GM21529 (cell line): ENCODE data around the gene EXOC1L.

ENCODE experiments used
- ATAC-seq: cut with Tn5 transposase; IDR thresholded peaks from one replicate; pipeline ENCODE4 v1.9.1; 2021; ENCODE audit not compliant: unreplicated experiment

The EXOC1L gene, protein sequence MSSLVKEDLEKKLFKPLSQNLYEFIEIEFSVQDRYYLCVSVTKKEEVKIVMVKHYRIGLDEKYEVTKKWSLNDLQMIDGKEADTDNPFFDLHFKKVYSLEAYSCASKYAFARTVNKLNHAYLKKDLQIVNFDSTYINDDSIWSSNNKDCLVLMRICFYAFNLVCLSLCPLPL

DNA sequence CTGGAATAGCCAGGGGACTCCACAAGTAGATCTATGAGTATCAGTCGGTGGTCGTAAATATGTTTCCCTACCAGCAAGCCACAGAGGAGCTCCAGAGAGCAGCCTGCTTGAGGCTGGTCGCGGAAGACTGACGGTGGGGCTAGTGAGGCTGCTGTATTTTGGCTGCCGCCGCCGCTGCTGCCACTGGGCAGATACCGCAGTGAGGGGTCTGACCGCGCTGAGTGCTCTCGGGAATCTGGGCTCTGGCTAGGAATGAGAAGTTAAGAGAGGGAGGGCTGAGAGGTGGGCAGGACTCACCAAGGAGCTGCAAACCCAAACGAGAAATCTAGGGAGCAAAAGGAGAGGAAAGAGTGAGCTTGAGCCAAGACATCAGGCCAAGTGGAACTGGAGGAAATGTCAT is at the start of gene EXOC1L:
Gene EXOC1L (plus strand): TSS at position 157 of the 400 bp plus-strand sequence. CDS start 237 bp downstream, at position 394.
- no peak for ATAC-seq

DNA sequence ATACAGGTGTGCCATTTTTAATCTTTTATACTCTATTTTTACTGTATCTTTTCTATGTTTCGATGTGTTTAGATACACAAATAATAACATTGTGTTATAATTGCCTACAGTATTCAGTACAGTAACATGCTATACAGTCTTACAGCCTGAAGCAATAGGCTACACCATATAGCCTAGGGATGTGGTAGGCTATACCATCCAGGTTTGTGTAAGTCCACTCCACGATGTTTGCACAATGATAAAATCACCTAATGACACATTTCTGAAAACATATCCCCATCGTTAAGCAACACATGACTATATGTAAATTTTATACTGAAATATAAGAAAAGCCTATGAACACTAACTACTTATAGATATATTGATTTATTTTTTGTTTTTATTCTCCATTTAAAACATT is 48.9 kb upstream of the EXOC1L start:
- no peak for ATAC-seq

DNA sequence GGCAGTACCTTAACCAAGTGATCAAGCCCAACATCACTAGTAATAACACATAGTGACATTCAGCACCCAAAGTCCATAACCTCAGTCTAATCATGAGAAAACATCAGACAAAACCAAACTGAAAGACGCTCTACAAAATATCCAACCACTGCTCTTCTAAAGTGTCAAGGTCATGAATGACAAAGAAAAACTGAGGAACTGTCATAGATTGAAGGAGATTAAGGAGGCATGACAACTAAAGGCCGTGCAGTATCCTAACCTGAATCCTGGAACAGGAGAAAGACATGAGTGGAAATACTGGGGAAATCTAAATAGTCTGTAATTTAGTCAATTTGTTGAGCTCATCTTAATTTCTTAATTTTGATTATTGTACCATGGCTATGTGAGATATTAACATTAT is 38.2 kb upstream of the EXOC1L start:
- ATAC-seq, result no peak

DNA sequence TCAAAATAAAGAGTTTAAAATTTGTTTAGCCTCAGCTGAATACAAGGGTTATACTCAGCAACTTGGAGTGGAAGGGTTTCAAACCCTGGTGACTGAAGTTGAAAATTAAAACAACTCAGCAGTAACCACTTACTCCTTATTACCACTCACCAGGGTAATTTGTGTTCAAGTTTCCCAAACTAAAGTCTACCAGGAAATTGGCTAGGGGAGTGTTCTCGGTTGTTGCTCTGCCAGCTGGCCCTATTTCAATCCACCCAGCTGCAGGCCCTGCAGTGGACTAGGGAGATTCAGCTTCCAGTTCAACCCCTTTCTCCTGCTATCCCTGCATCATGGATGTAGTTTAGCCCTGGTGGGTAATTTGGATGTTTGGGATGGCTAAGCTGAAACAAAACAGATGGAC is 37.8 kb upstream of the EXOC1L start:
- ATAC-seq, result no peak

DNA sequence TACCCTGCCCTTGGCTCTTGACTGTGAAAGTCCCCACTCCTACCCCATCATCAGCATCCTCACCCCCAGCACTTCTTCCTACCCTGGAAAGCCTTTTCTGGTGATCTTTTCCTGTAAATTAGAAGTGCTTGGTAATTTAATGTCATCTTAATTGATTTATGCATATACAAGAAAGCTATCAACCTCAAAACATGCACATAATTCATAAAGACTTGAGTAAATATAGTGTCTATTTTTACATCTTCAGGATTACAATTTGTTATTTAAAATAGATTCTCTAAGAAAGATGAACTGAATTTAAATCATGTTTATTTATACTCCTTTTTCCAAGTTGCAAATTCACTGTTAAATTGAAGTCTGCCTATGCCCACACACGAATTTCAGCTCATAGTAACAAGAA is 36.0 kb upstream of the EXOC1L start:
- ATAC-seq, result no peak

DNA sequence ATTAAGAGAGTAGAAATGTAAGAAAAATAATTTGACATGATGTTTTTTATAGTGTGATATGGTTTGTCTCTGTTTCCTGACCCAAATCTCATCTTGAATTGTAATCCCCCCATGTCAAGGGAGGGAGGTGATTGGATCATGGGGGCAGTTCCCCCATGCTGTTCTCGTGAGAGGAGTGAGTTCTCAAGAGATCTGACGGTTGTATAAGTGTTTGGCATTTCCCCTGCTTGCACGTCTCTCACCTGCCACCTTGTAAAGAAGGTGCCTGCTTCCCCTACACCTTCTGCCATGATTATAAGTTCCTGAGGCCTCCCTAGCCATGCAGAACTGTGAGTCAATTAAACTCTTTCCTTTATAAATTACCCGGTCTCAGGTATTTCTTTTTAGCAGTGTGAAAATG is 34.8 kb upstream of the EXOC1L start:
- no peak for ATAC-seq

DNA sequence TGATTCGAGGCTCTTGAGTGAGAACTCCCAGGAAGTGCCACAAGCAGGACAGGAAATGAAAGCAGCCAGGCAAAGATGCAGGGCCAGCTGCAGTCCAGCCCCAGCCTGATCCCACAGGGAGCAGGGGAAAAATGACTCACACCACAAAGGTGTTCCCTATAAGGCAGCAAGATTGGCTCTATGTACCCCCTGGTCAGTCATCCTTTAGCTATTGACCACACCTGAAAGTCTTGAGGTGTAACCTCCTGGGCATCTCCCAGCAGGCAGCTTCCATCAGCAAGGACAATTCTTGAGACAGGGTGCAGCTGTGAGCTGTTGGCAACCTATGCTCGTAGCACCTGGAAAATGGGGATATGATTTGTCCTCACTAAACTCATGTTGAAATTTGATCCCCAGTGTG is 27.9 kb upstream of the EXOC1L start:
- ATAC-seq, result no peak

DNA sequence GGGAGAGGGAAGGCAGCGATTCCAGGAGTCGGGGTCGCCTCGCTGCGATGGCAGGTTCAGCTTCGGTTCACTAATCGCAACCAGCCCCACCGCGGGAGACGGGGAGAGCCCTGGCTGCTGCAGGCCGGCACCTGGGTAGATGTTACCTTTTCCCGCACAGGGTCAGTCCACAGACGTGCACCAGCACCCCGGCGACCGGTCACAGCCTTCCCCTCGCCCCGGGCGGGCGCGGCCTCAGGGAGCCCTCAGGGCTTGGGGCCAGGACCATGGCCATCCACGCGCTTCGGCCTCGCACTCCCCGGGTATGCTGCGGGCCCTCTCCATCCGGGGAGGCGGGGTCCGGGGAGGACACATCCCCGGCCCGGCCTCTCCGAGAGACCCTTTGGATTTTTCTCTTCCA is 26.1 kb upstream of the EXOC1L start:
- ATAC-seq, result no peak

DNA sequence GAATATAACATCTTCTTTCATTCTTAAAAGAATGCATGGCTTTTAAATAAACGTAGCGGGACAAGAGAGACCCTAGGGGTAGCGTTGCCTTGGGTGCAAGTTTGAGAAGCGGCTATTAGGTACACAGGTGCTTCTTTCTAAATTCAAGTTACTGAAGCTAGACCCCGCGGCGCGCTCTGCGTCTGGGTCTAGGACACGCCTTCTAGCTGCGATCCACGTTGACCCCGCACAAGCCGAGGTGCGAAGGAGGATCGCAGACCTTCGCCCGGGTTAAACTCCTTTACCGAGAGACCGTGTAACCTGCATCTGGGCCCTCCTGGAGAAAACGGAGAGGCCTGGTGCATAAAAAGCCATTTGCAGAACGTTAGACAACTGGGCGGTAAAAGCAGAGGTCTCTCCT is 25.5 kb upstream of the EXOC1L start:
- no peak for ATAC-seq

DNA sequence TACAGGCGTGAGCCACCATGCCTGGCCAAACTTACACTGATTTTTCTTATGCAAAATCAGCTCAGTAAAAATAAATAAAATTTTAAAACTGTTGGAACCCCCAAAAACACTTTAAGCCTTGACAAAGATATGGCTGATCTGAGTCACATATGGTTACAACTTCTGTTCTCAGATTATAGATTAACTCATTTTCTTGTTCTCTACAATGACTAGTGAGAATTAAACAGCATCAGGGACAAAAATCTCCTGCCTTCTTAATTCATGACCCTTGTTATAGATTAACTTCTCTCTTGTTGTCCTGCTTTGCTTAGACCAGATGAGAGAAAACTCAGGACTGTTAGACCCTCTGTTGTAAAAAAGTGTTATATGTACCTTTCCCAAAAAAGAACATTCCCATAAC is 24.2 kb upstream of the EXOC1L start:
- ATAC-seq, result no peak

DNA sequence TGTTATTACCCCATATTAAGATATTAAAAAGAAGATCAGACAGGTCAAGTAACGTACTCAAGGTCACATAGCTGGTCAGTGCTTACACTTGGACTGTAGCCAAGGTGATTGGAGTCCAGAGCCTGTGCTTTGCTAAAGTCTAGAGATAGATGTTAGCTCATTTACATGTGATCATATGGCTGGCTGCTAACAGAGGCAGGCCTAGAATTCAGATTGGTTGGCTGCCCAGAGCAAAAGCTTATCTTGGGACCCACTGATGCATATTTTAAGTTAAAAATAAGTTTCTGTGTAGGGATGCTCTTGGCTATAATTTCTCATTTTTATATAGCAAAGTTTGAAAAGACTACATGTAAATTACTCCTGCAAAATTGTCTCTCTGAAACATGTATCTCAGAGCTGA is 18.1 kb upstream of the EXOC1L start:
- ATAC-seq, result no peak

DNA sequence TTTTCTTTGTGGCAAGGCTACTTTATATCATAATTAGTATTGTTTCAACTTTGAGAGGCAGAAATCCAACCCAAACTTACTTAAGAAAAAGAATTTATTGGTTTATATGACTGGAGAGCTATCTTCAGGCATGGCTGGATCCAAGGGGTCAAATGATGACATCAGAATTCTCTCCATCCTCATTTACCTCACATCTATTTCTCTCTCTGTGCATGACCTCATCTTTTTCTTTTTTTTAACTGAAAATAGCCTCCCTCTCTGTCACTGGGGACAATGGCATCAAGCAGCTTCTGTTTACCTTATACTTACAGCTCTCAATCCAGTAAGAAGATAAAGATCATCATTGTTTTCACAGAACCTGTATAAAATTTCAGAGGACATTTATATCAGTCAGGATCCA is 12.0 kb upstream of the EXOC1L start:
- ATAC-seq, result no peak

DNA sequence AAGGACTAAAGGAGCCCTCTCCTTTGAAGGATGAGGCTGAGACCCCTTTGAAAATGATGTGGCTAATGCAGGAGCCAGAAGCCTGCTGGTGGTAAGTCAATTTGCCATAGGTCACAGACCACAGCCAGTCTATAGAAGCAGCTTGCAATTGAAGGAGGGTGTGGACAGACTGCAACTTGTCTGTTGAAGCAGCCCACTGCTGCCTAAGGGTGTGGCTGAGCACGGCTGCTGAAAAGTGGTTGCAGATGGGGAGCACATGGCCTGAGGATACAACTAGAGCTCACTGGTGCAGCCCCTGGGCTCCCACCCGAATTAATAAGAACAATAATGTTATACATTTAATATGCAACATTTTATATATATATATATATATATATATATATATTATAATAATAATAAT is 11.4 kb upstream of the EXOC1L start:
- ATAC-seq, result no peak

DNA sequence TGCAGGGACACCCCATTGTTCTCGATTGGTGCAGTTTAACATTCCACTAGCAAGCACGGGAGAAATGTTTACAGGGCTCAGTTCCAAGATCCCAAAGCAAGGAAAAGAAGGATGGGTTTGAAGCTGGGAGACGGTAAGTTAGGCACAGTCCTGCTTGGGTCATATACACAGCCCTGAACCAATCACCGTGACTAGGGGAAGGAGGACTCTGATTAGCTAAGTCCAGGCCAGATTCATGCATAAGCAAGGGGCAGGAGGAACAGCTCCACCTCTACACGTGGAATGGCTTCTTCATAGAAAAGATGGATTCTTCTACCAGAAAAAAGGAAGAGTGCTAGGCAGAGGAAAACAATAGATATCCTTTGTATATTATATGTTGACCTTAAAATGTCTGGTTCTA is 11.0 kb upstream of the EXOC1L start:
- ATAC-seq, result no peak

DNA sequence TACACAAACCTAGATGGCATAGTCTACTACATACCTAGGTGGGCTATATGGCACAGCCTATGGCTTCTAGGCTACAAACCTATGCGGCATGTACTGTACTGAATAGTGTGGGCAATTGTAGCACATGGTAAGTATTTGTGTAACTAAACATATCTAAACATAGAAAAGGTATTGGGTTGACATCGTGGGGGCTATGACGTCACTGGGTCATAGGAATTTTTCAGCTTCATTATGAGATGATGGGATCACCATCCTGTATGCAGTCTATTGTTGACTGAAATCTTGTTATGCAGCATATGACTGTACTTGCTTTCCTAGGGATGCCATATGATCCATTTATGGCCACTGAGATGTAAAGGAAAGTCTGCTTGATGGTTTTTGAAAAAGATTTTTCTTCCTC is 1.9 kb upstream of the EXOC1L start:
- ATAC-seq, result no peak

DNA sequence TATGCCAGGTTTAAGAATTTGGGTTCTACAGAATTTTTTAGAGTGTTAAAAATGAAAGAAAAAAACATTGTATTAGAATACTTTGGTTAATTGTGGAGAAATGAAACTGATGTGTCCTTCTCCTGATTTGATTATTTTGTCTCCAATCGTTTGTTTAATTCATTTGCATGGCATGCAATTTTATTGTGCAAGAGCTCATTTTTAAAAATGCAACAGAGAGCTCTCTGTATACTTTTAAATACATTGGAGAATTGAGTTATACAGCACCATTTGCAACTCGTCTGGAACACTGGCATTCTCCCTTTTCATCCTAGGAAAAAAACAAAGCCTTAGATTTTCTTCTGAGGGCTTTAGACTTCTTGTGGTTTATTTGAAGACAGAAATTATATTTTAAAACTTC is 689 bp downstream of the EXOC1L start:
- ATAC-seq, result no peak

DNA sequence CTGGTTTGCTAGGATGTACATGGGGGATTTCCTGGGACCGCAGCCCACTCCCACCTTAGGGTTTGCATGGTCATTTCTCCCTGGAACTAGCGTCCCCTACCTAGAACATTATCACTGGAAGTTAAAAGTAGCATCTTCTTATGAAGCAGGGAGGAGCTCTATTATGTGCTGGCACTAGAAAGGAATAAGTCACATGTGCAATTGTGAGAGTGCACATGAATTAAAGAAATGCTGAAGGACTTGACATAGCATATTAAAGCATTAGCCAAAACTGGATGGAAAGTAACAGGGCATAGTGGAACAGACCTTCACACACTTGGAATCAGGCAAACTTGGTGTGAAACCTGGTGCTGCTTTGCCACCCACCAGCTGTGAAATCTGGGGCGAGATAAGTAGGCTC is 2.7 kb downstream of the EXOC1L start:
- no peak for ATAC-seq

DNA sequence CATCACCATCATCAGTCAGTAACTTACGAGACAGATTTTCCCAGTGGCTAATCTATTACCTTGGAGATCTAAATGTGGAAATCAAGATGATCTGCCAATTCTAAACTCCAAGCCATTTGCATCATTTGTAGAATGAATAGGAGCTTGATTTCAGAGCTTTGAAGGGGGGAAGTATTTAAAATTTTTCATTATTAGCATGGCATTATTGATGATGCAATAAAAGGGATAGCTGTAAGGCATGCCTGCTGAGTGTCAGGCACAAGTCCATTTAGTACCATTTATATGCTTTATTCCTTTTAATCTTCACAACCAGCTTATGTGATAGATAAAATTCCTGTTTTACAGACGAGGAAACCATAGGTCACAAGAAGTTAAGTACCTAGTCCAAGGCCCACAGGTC is 5.3 kb downstream of the EXOC1L start:
- no peak for ATAC-seq

DNA sequence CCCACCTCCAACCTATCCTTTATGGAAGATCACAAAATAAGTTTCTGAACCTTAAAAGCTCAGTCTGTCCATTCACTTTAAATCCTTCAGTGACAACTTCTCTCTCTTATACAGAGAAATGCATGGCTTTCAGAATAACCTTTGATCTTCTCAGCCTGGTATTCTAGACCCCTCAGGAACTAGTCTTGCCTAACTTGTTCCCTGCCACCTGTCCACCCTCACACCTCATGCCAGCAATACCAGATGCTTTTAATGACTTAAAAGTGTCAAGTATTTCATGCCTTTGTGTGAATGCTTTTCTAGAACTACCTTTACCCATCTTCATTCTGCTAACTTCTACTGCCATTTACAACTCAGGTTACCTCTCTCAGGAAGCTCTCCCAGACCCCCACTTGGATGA is 7.4 kb downstream of the EXOC1L start:
- ATAC-seq, result no peak

DNA sequence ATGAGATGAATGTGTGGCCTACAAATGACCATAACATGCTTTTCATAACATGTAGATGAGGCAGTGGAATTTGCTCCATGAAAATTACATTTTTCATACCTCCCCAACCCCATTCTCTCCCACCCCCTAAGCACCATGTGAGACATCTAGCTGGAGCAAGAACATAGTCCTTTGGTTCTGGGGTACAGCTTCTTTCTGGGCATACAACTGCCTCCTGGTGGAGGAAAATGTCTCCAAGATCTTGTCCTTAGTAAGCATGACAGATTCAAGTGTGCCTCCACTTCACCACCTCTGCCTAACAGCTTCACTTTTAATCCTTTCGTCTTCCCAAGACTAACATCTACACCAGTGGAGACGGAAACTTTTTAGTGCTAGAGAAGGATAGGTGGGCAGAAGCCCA is 8.0 kb downstream of the EXOC1L start:
- ATAC-seq, result no peak

DNA sequence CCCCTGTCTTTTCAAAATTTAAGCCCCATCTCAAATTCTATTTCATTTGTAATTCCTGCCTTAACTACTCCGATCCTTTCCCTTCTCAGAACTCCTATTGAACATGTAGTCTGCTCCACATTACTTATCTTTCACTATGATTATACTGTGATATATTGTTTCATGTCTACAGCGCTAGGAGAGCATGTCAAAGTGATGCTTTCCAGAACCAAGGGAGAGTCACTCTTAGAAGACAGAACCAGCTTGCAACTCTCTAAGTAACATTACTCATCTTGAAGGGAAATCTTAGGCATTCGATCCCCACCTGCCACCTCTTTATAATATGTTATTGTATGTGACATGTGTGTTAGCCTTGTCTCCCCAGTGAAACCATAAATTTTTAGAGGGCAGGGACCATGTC is 10.5 kb downstream of the EXOC1L start:
- ATAC-seq, result no peak

DNA sequence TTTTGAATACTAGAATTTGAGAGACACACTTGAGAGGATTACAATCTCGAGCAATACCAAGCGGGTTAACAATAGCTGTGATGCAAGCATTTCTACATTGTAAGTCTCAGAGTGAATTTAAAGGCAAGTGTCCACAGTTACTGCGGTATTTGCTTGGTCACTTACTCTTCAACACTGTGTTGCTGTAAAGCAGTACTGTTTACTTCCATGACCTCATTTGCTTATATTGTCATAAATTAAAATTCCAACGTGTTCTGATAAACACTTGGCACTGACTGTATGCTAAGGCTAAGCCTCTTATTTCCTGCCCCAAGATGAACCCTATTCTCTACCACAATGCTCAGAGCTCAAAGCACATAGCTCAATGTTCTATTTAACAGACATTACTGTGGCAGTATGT is 11.1 kb downstream of the EXOC1L start:
- ATAC-seq, result no peak

DNA sequence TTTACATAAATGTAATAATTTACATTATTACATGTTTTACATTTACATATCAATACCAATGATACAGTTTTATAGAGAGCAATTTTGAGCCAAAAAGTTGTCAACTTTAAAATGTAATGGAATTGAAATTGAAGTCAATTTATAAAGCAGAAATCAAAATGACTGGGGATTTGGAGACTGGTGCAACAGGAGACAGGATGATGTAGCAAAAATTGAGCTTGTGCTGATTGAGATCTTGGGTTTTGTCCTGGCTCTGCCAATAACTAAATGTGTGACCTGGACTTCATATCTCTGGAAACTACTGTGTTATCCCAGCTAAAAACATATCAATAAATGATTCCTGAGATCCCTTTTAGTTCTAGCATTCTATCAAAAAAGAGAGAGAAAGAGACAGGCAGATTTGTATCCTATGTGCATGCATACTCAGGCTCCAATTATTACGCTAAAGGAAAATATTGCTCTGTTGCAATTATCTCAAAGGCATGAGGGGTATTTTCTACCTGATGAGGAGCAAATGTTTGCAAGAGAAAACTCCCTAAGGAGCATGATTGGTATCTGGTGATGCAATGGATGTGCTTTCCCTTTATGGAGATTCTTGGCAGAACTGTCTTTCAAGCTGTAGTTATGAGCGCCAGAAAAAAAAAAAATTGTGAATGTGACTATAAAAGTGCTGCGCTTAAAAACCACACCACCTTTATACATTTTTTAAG is 14.7 kb downstream of the EXOC1L start:
- ATAC-seq, result no peak
